ENCODE results near the gene GATAD2B. TPM values are rescaled to one million over a fixed set of nuclear protein-coding genes. Genes with fewer than 3 reads are reported as not detected.

The GATAD2B gene
- total RNA-seq, 4 donors from 2014 or later, result 16.8 to 26.5 (median 24.6) TPM

- Histone ChIP-seq H3K9me3 (no peaks in the 10 kb centered on the region), H3K36me3 (peaks cover 0 to 47% (median 0%) of the 10 kb centered on the region in 3 donors), H3K27ac (peak overlapping the region in 3 of 4 donors; percentile 86 to 97 (median 90)), H3K27me3 (no peaks in the 10 kb centered on the region), H3K4me3 (peak overlapping the region; percentile 66 to 92 (median 74)), H3K4me1 (peaks cover 0 to 74% (median 34%) of the 10 kb centered on the region in 4 donors)
- no peak for DNase-seq (ENCODE audit: low spot score in 2 of 2)
- 0% methylated on average over 13 of the region's 13 CpGs for WGBS, 2 donors
- TF ChIP-seq POLR2A (IDR thresholded peaks at IDR 0.05) (no peak), EP300 (IDR thresholded peaks at IDR 0.05) (no peak), CTCF (IDR thresholded peaks at IDR 0.05) (no peak)
These were observed 35.0 kb upstream of the GATAD2B start for GRCh38 chr1:153957744-153958110.

- no peak for DNase-seq (ENCODE audit: low spot score in 2 of 2)
- 26 to 30% methylated on average over 6 of the region's 6 CpGs for WGBS, 2 donors
- Histone ChIP-seq H3K4me3 (peak overlapping the region; percentile 66 to 92 (median 74)), H3K27me3 (no peaks in the 10 kb centered on the region), H3K9me3 (no peaks in the 10 kb centered on the region), H3K4me1 (peaks cover 0 to 68% (median 29%) of the 10 kb centered on the region in 4 donors), H3K27ac (peak overlapping the region in 3 of 4 donors; percentile 86 to 97 (median 90)), H3K36me3 (peaks cover 0 to 53% (median 2%) of the 10 kb centered on the region in 3 donors)
- no peak for TF ChIP-seq POLR2A (IDR thresholded peaks at IDR 0.05)
- no peak for TF ChIP-seq CTCF (IDR thresholded peaks at IDR 0.05)
- no peak for TF ChIP-seq EP300 (IDR thresholded peaks at IDR 0.05)
These were observed 34.4 kb upstream of the GATAD2B start for GRCh38 chr1:153956997-153957715.

GRCh38 chr1:153954826-153955225 is 32.1 kb upstream of the GATAD2B start:
- H3K27me3 ChIP-seq, result no peaks in the 10 kb centered on the region
- no peaks in the 10 kb centered on the region for H3K9me3 ChIP-seq
- H3K36me3 ChIP-seq, result peaks cover 0 to 56% (median 19%) of the 10 kb centered on the region in 3 donors
- TF ChIP-seq CTCF (IDR thresholded peaks at IDR 0.05) (no peak), EP300 (IDR thresholded peaks at IDR 0.05) (no peak), POLR2A (IDR thresholded peaks at IDR 0.05) (no peak)
- no peak overlapping the region for H3K4me3 ChIP-seq
- no peak for DNase-seq (ENCODE audit: low spot score in 2 of 2)
- H3K4me1 ChIP-seq, result peaks cover 0 to 47% (median 22%) of the 10 kb centered on the region in 4 donors
- WGBS, 2 donors, result 89 to 94% methylated on average over 10 of the region's 10 CpGs
- H3K27ac ChIP-seq, result no peak overlapping the region

GRCh38 chr1:153953859-153954365 is 31.1 kb upstream of the GATAD2B start:
- Histone ChIP-seq H3K9me3 (no peaks in the 10 kb centered on the region), H3K4me3 (no peak overlapping the region), H3K36me3 (peaks cover 0 to 59% (median 25%) of the 10 kb centered on the region in 3 donors), H3K27me3 (no peaks in the 10 kb centered on the region), H3K4me1 (peaks cover 0 to 38% (median 20%) of the 10 kb centered on the region in 4 donors), H3K27ac (no peak overlapping the region)
- no peak for TF ChIP-seq EP300 (IDR thresholded peaks at IDR 0.05)
- TF ChIP-seq POLR2A (IDR thresholded peaks at IDR 0.05), result no peak
- no peak for TF ChIP-seq CTCF (IDR thresholded peaks at IDR 0.05)
- WGBS, 2 donors, result 69 to 85% methylated on average over 4 of the region's 4 CpGs
- no peak for DNase-seq (ENCODE audit: low spot score in 2 of 2)

GRCh38 chr1:153951801-153952200 is 29.0 kb upstream of the GATAD2B start:
- Histone ChIP-seq H3K4me3 (no peak overlapping the region), H3K27ac (no peak overlapping the region), H3K4me1 (peaks cover 0 to 32% (median 14%) of the 10 kb centered on the region in 4 donors), H3K27me3 (no peaks in the 10 kb centered on the region), H3K36me3 (peaks cover 3 to 75% (median 27%) of the 10 kb centered on the region in 3 donors), H3K9me3 (no peaks in the 10 kb centered on the region)
- 85 to 90% methylated on average over 2 of the region's 2 CpGs for WGBS, 2 donors
- TF ChIP-seq EP300 (IDR thresholded peaks at IDR 0.05) (no peak), POLR2A (IDR thresholded peaks at IDR 0.05) (no peak), CTCF (IDR thresholded peaks at IDR 0.05) (no peak)
- no peak for DNase-seq (ENCODE audit: low spot score in 2 of 2)
